Memory B cell (primary cell): ENCODE results near the gene MAP4K2.

Experiments
- ATAC-seq: fragments of 150-1000 bp; cut with Tn5 transposase; 2 replicates; pipeline ENCODE4 v1.10.0; 2021; ENCODE audit warnings: low read depth, mild to moderate bottlenecking, moderate library complexity
- DNase-seq, 2 donors: peaks; one replicate each; pipeline ENCODE4 v3.0.0; 2022; ENCODE audit warnings: low spot score in 2 of 2
- H3K27ac Mint-ChIP-seq: one replicate; pipeline ENCODE4 v1.8.0; 2022; ENCODE audit warnings: mild to moderate bottlenecking, moderate library complexity, mixed read lengths
- H3K27me3 Mint-ChIP-seq: one replicate; pipeline ENCODE4 v1.8.0; 2022; ENCODE audit warnings: mixed read lengths
- H3K36me3 Mint-ChIP-seq: one replicate; pipeline ENCODE4 v1.8.0; 2022; ENCODE audit warnings: mild to moderate bottlenecking, mixed read lengths
- H3K4me1 Mint-ChIP-seq: one replicate; pipeline ENCODE4 v1.8.0; 2022; ENCODE audit warnings: mixed read lengths
- H3K4me3 Mint-ChIP-seq: one replicate; pipeline ENCODE4 v1.8.0; 2022; ENCODE audit warnings: mild to moderate bottlenecking, moderate library complexity, mixed read lengths
- H3K9me3 Mint-ChIP-seq: one replicate; pipeline ENCODE4 v1.8.0; 2022; ENCODE audit warnings: mixed read lengths

The MAP4K2 gene

DNA sequence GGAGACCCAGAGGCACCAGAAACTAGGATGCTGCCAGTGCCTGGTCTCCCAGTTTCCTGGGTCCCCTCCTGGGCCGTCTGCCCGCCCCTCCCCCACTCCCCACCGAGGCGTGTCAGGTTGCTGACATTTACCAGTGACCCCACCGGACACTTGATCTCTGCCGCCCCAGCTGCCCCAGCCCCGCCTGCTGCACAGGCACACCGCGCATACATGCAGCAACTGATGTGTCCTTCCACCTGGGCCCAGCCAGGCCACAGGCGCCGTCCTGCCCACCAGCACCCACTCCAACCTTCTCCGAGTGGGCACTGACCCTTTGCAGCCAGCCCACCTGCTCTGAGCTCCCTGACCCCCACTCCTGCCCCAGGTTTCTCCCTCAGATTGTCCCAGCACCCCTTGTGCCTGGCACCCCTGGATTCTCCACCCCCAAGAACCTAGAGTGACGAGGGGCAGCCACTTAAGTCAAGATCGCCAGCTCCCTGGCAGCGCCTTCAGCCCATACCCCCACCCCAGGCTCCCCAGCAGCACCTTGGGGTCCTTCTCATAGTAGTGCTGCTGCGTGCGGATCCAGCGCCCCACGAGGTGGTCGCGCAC, 43.8 kb downstream of the MAP4K2 start:
- Mint-ChIP-seq H3K4me3 (no peak overlapping the region), H3K36me3 (peaks cover 5% of the 10 kb centered on the region), H3K27ac (peak overlapping the region; percentile 76), H3K9me3 (no peaks in the 10 kb centered on the region), H3K27me3 (no peaks in the 10 kb centered on the region), H3K4me1 (peaks cover 41% of the 10 kb centered on the region)
- ATAC-seq (no peak), DNase-seq (no peak)

DNA sequence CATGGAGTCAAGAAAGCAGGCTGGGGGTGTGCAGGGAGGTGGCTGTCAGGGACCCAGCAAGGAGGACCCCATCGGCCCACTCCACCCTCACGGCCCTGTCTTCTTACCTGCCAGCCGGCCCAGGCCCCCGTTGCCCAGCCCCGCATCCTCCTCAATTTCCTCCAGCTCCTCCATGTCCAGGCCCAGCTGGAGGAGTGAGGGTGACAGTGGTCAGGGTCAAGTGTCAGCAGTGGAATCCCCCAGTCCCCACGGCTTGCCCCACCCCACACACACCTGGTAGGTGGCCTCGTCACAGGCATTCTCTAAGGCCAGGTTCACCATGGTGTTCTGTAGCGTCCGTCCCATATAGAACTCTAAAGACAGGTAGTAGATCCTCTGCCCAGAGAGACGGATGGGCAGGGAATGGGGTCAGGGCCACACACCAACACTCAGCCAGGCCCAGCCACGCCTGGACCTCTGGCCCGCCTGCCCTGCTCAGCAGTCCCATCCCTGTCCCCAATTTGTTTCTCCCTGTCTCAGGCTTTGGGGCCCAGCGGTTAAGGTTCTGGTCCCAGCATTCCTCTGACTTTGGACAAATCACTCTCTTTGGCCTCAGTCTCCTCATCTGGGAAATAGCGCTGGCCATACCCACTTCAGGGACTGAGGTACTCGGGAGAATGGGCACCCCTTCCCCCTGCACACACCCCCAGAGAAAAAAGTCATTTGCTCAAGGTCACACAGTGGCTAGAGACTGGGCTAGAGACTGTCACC, 44.5 kb downstream of the MAP4K2 start:
- DNase-seq = no peak
- H3K27me3 Mint-ChIP-seq = no peaks in the 10 kb centered on the region
- H3K9me3 Mint-ChIP-seq = no peaks in the 10 kb centered on the region
- no peak overlapping the region for H3K4me3 Mint-ChIP-seq
- ATAC-seq = no peak
- peaks cover 5% of the 10 kb centered on the region for H3K36me3 Mint-ChIP-seq
- no peak overlapping the region for H3K27ac Mint-ChIP-seq
- peaks cover 38% of the 10 kb centered on the region for H3K4me1 Mint-ChIP-seq

DNA sequence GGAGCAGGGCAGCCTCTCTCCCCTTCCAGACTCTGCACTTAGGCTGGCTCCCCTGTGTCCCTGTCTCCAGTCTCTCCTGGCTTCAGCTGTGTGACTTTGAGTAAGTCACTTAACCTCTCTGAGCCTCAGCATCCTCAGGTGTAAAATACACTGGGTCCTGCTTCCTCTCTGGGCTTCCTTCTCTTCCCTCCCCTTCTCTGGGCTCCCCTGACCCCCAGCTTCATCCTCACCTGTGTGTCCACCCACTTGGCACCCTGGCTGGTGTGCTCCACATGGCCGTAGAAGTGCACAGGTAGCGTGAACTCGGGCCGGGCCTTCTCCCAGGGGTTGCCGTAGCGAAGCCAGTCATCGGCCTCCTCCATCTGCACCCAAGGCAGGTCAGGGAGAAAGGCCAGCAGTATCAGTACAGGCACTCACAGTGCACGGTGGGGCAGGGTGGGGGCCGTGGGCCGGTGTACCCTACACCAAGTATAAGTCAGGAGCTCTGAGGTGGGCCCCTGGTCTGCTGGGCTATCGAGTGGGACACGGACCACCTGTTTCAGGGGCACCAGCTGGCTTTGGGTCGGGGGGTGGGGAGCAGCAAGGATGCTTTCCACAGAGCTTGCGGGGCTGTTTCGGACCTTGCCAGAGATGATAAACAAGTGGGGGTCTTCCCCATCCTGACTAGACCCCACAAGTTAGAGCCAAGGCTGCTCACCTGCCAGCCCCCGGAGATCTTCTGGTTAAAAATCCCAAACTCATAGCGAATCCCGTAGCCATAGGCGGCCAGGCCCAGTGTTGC, 45.3 kb downstream of the MAP4K2 start:
- Mint-ChIP-seq H3K4me1 (peaks cover 33% of the 10 kb centered on the region), H3K27me3 (no peaks in the 10 kb centered on the region)
- ATAC-seq = no peak

DNA sequence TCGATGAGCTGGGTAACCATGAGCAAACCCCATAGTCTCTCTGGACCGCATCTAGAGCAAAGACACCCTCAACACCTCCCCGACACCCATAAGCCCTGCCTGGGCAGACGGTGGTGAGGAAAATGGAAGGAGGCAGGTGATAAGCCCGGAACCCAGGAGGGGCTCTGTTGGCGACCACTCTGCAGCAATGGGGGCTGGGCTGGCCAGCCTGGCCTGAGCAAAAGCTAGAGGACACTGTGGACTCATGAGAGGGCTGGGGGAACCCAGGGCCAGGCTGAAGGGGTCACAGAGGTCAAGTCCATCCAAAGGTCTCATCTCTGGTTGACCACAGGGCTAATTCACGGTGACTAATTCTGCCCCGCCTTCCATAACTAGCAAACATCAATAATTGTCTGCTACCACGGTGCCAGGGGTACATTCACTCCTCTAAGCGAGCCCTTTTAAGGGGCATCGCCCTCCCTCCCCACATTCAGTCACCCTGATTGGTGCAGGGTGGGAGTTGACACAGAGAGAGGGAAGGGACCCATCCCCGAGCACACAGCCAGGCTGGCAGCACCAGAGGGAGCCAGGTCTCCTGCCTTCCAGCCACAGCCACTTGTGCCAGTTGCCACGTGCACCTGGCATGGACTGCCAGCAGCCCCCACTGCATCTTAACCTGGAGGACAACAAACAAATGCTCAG, 47.2 kb downstream of the MAP4K2 start:
- no peak for DNase-seq
- Mint-ChIP-seq H3K27me3 (no peaks in the 10 kb centered on the region), H3K4me3 (no peak overlapping the region), H3K4me1 (peaks cover 29% of the 10 kb centered on the region), H3K9me3 (no peaks in the 10 kb centered on the region), H3K27ac (no peak overlapping the region), H3K36me3 (peaks cover 7% of the 10 kb centered on the region)
- no peak for ATAC-seq

More for the DNA sequence above, 45.3 kb downstream of the MAP4K2 start:
- Mint-ChIP-seq H3K27ac (no peak overlapping the region), H3K36me3 (peaks cover 8% of the 10 kb centered on the region), H3K9me3 (no peaks in the 10 kb centered on the region), H3K4me3 (no peak overlapping the region)
- DNase-seq = no peak

DNA sequence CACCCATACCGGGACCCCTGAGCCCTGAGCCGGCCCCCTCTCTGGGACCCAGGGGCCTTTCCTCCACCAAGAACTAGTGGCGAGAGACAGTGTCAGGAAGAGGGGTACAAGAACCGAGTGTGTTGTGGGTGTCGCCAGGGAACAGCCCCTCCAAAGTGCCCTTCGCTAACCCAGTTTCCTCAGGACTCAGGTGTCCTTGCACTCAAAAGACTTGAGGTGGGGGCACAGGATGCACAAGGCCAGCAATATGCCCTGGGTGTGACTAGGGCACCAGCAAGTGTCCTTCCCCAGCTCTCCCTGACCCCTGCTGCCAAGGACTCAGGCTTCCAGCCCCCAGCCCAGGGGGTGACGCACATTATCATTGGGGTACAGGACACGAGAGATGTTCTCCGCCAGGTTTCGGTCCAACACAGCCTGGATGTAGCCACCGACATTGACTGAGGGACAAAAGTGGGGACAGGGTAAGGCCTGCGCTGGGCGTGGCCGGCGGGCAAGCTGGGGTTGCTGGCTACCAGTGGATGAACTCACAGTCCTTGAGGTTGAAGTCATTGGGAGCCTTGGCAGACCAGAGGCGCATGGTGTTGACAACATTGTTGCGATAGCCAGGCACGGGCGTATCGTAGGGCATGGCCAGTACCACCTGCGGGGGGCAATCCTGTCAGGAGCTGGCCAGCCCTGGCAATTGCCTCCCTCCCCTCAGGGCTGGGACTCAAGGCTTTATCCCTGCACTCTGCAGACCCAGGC, 47.9 kb downstream of the MAP4K2 start:
- DNase-seq (no peak), ATAC-seq (no peak)
- Mint-ChIP-seq H3K27me3 (no peaks in the 10 kb centered on the region), H3K27ac (no peak overlapping the region), H3K4me3 (no peak overlapping the region), H3K9me3 (no peaks in the 10 kb centered on the region), H3K36me3 (peaks cover 12% of the 10 kb centered on the region), H3K4me1 (peaks cover 29% of the 10 kb centered on the region)

DNA sequence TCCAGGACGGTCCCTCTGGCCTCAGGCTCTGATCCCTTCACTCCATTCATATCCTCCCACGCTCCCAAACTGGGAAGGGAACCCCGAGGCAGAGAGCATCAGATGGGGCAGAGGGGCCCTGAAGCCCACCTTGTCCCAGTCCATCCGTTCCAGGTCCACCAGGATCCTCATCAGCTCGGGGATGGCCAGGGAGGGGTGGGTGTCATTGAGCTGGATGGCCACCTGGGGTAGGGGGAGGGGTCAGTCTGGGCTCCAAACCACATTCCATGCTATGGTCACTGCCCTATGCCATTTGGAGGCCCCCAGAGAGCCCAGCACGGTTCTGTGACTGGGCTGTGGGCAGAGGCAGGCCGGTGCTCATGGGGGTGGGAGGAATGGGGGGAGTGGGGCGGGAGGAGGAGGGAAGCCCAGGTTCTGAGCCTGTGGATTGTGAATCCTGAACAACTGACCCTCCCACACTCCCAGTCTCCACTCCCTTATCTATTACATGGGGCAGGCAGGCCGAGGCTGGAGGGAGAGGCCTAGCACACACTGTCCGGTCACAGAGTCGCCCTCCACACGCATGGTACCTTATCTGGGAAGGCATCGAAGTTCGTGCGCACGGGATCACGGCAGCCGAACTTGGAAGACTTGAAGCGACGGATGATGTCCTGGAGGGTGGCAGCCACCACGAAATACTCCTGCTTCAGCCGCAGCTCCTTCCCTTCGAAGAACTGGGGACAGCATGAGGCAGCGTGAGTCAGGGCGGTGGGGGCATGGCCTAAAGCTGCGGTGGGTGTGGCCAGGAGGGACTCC, 48.7 kb downstream of the MAP4K2 start:
- H3K27ac Mint-ChIP-seq = peak overlapping the region; percentile 55
- H3K4me3 Mint-ChIP-seq = no peak overlapping the region
- H3K36me3 Mint-ChIP-seq = peaks cover 12% of the 10 kb centered on the region
- no peak for ATAC-seq
- no peaks in the 10 kb centered on the region for H3K27me3 Mint-ChIP-seq
- H3K9me3 Mint-ChIP-seq = no peaks in the 10 kb centered on the region
- DNase-seq = no peak
- peaks cover 23% of the 10 kb centered on the region for H3K4me1 Mint-ChIP-seq

DNA sequence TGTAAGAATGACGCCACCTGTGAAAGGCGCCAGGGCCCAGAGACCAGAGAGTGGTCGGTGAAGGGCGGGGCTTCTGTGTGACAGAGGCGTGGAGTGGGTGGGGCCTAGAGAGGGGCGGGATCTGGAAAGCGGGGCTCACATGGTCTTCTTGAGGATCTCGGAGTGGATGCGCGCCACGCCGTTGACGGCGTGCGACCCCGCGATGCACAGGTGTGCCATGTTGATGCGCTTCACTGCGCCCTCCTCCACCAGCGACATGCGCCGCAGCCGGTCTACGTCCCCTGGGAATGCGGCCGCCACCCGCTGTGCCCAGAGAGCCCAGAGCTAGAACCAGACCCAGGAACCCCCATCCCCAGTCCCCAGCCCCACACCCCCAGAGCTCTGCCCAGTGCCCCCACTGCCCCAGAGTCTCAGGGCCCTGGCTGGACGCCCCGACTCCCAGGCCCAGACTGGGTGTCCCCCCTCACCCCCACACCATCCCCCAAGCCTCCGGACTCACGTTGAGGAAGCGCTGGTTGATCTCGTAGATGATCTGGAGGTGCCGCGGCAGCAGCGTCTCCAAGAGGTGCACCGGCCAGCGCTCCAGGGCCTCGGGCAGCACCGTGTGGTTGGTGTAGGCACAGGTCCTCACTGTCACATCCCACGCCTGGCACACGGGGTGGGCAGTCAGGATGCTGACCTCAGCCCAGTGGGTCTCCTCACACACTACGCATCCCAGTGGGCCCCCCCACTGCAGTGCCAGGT, 49.5 kb downstream of the MAP4K2 start:
- Mint-ChIP-seq H3K9me3 (no peaks in the 10 kb centered on the region), H3K4me3 (no peak overlapping the region), H3K4me1 (peaks cover 22% of the 10 kb centered on the region), H3K27ac (peak overlapping the region; percentile 55), H3K27me3 (no peaks in the 10 kb centered on the region), H3K36me3 (peaks cover 12% of the 10 kb centered on the region)
- no peak for ATAC-seq
- no peak for DNase-seq

DNA sequence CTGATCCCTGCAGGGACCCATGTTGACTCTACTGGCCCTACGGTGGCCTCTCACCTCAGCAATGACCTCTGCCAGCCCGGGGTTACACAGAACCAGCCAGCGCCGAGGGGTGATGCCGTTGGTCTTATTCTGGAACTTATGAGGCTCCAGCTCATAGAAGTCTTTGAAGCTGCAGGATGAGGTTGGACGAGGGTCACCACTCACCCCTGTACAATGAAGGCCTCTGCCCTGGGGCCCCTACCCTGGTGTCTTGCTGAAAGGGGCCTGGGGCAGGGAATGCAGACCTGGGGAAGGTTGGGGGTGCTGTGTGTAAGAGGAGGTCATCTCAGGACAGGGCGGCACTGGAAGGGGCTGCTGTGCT, 50.0 kb downstream of the MAP4K2 start:
- Mint-ChIP-seq H3K9me3 (no peaks in the 10 kb centered on the region), H3K27ac (no peak overlapping the region), H3K27me3 (no peaks in the 10 kb centered on the region), H3K4me3 (no peak overlapping the region), H3K4me1 (peaks cover 25% of the 10 kb centered on the region), H3K36me3 (peaks cover 12% of the 10 kb centered on the region)
- ATAC-seq = no peak
- DNase-seq = no peak

DNA sequence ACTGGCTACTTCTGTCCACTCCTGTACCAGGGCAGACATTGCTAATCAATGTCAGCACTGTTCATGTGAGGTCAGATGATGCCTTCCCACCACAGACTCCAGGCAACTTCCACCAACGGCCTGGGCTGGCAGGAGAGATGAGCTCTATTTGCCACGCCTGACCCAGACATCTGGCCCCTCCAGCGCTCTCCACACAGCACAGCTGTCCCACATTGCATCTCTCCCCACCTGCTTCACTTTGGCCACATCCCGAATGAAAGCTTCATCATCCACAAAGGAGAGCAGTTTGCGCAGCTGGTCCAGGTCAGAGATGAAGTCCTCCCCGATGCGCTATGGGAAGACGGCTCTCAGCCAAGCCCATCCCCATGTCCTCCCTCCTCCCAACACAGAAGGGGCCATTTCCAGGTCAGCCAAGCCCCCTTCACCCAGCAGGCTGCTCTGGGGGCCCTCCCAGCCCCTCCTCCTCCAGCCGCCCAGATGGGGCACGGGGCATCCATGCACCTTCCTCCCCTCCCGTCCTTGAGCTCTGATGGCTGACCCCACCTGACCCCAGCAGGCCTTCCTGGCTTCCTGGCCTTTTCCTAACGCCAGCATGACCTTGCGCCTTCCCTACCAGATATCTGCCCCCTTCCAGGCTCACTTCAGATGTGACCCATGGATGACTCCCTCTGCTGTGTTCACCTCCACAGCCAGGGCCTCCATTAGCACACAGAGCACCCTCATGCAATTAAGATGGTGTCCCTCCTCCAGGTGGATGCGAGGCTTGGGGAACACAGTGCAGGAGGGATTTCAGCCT, 50.6 kb downstream of the MAP4K2 start:
- DNase-seq (no peak), ATAC-seq (no peak)
- peaks cover 12% of the 10 kb centered on the region for H3K36me3 Mint-ChIP-seq
- no peaks in the 10 kb centered on the region for H3K27me3 Mint-ChIP-seq
- H3K27ac Mint-ChIP-seq = no peak overlapping the region
- H3K4me1 Mint-ChIP-seq = peaks cover 23% of the 10 kb centered on the region
- H3K9me3 Mint-ChIP-seq = no peaks in the 10 kb centered on the region
- no peak overlapping the region for H3K4me3 Mint-ChIP-seq

DNA sequence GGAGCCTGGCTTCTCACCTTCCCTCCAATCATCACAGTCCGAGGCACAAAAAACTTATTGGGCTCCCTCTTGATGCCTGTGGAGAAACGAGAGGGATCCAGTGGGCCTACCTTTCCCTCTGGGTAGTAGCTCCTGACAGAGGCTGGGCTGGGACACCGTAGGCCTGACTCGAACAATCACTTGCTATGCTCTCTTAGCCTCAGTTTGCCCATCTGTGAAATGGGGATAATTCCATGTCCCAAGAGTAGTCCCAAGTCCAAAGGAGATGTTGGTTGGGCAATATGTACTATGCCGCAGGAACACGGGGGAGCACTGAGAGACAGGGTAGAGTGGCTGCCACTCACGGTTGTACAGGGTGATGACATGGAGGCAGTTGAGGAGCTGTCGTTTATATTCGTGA, 51.4 kb downstream of the MAP4K2 start:
- ATAC-seq (no peak), DNase-seq (no peak)
- peaks cover 12% of the 10 kb centered on the region for H3K36me3 Mint-ChIP-seq
- H3K27ac Mint-ChIP-seq = no peak overlapping the region
- no peaks in the 10 kb centered on the region for H3K27me3 Mint-ChIP-seq
- H3K9me3 Mint-ChIP-seq = no peaks in the 10 kb centered on the region
- no peak overlapping the region for H3K4me3 Mint-ChIP-seq
- peaks cover 23% of the 10 kb centered on the region for H3K4me1 Mint-ChIP-seq

DNA sequence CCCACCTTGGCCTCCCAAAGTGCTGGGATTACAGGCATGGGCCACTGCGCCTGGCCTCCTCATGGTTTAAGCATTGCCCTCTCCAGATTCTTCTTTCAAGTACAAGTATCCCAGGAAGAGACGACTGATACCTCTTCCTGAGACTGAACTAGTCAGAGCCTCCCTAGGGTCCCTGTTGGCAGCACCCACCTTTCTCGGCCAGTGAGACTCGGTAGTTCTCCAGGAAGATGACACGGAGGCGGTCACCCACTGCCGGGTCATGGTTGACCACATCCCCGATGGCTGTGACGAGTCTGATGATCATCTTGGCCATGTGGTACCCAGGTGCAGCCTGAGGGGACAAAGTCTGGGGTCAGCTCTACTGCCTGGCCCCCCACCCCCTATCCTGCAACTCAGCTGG, 51.9 kb downstream of the MAP4K2 start:
- H3K4me3 Mint-ChIP-seq = no peak overlapping the region
- H3K27ac Mint-ChIP-seq = no peak overlapping the region
- H3K36me3 Mint-ChIP-seq = peaks cover 12% of the 10 kb centered on the region
- ATAC-seq = no peak
- no peaks in the 10 kb centered on the region for H3K27me3 Mint-ChIP-seq
- no peaks in the 10 kb centered on the region for H3K9me3 Mint-ChIP-seq
- peaks cover 26% of the 10 kb centered on the region for H3K4me1 Mint-ChIP-seq
- DNase-seq = no peak
